22Rv1 (cell line): ENCODE measurements around the gene ULBP1.

Source experiments
- ZFX ChIP-seq: fragments of 450-650 bp; IDR thresholded peaks from 2 replicates; pipeline ENCODE4 v1.6.1; 2017; ENCODE audit warnings: antibody characterized with exemption, borderline replicate concordance
- TF ChIP-seq, protein P1 (sequence below): fragments of 450-650 bp; IDR thresholded peaks from 2 replicates; pipeline ENCODE4 v1.5.1; 2017; ENCODE audit warnings: mild to moderate bottlenecking

GRCh38 chr6:149977221-149977620, 13.5 kb downstream of the ULBP1 start:
- TF ChIP-seq, protein P1, sequence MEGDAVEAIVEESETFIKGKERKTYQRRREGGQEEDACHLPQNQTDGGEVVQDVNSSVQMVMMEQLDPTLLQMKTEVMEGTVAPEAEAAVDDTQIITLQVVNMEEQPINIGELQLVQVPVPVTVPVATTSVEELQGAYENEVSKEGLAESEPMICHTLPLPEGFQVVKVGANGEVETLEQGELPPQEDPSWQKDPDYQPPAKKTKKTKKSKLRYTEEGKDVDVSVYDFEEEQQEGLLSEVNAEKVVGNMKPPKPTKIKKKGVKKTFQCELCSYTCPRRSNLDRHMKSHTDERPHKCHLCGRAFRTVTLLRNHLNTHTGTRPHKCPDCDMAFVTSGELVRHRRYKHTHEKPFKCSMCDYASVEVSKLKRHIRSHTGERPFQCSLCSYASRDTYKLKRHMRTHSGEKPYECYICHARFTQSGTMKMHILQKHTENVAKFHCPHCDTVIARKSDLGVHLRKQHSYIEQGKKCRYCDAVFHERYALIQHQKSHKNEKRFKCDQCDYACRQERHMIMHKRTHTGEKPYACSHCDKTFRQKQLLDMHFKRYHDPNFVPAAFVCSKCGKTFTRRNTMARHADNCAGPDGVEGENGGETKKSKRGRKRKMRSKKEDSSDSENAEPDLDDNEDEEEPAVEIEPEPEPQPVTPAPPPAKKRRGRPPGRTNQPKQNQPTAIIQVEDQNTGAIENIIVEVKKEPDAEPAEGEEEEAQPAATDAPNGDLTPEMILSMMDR, result no peak
- no peak for TF ChIP-seq ZFX
